Astrocyte (in vitro differentiated cells and primary cell): ENCODE data around the gene PTPRO.

Source experiments
- CTCF ChIP-seq: IDR thresholded peaks from 2 replicates; pipeline ENCODE4 v1.5.1; 2011; ENCODE audit warnings: low read depth, mild to moderate bottlenecking, inconsistent platforms, low read length, moderate library complexity; ENCODE audit not compliant: insufficient read depth
- EZH2 ChIP-seq: IDR thresholded peaks from 2 replicates; pipeline ENCODE4 v1.6.1; 2012; ENCODE audit warnings: mild to moderate bottlenecking, low read length, inconsistent platforms; ENCODE audit not compliant: insufficient read depth

- no peak for TF ChIP-seq CTCF
- no peak for TF ChIP-seq EZH2
Measured at GRCh38 chr12:15561396-15561795, 239.1 kb downstream of the PTPRO start.
